Suprapubic skin (tissue), 4 donors: Measurements from ENCODE around the gene CYB561. TPM values are rescaled to one million over a fixed set of nuclear protein-coding genes. Genes with fewer than 3 reads are reported as not detected.

ENCODE experiments used
- DNase-seq, 2 donors: peaks; one replicate each; pipeline ENCODE4 v3.0.0-alpha.2; 2019; ENCODE audit warnings: low spot score in 2 of 2
- H3K27ac ChIP-seq: fragments of 200-600 bp; sonication (generic); one replicate; pipeline ENCODE4 v1.5.1; 2019
- H3K27me3 ChIP-seq: fragments of 200-600 bp; sonication (generic); one replicate; pipeline ENCODE4 v1.5.1; 2019
- H3K36me3 ChIP-seq: fragments of 200-600 bp; sonication (generic); one replicate; pipeline ENCODE4 v1.5.1; 2019
- H3K4me1 ChIP-seq: fragments of 200-600 bp; sonication (generic); one replicate; pipeline ENCODE4 v1.5.1; 2019
- H3K4me3 ChIP-seq: fragments of 200-600 bp; sonication (generic); one replicate; pipeline ENCODE4 v1.5.1; 2019; ENCODE audit warnings: mild to moderate bottlenecking
- H3K9me3 ChIP-seq: fragments of 200-600 bp; sonication (generic); one replicate; pipeline ENCODE4 v1.5.1; 2019
- CTCF ChIP-seq, 2 donors: fragments of 200-600 bp in 1 of 2; fragments of 450-650 bp in 1 of 2; sonication (generic) in 1 of 2; IDR thresholded peaks; one replicate each; pipeline ENCODE4 v1.5.1; 2016 to 2019; ENCODE audit warnings: antibody characterized with exemption in 2 of 2, mild to moderate bottlenecking in 1 of 2, moderate library complexity in 1 of 2
- EP300 ChIP-seq: sonication (generic); formaldehyde crosslinking; IDR thresholded peaks from one replicate; pipeline ENCODE4 v1.6.1; 2017; ENCODE audit warnings: antibody characterized with exemption
- POLR2A ChIP-seq, 2 donors: fragments of 450-650 bp; IDR thresholded peaks; one replicate each; pipeline ENCODE4 v1.6.1; 2017; ENCODE audit warnings: antibody characterized with exemption in 2 of 2, mild to moderate bottlenecking in 2 of 2, moderate library complexity in 2 of 2
- POLR2AphosphoS5 ChIP-seq, 3 donors: sonication (generic); formaldehyde crosslinking; IDR thresholded peaks; one replicate each; pipeline ENCODE4 v1.6.1; 2017; ENCODE audit warnings: antibody characterized with exemption in 3 of 3
- WGBS: methylation state at CpG from one replicate; pipeline ENCODE4 v1.1.5; 2018; 5-methylcytosine and 5-hydroxymethylcytosine counted together
- total RNA-seq, 4 donors: library from RNA; depleted of rRNA; stranded (reverse); fragments of >200 nt; gene quantifications; one replicate each; pipeline ENCODE4 v1.1.0, GENCODE V29; 2016

CYB561 gene
- total RNA-seq, 4 donors from 2014 or later = 36.9 to 87.9 (median 56.4) TPM

GRCh38 chr17:63423251-63423950 lies 22.7 kb downstream of the CYB561 start:
- Histone ChIP-seq H3K4me1 (peaks cover 25% of the 10 kb centered on the region), H3K27ac (no peak overlapping the region), H3K27me3 (no peaks in the 10 kb centered on the region), H3K9me3 (no peaks in the 10 kb centered on the region), H3K4me3 (no peak overlapping the region), H3K36me3 (peaks cover 34% of the 10 kb centered on the region)
- DNase-seq = no peak
- 57% methylated on average over 11 of the region's 11 CpGs for WGBS
- TF ChIP-seq POLR2AphosphoS5 (IDR thresholded peaks at IDR 0.05) = no peak
- TF ChIP-seq EP300 = no peak
- no peak for TF ChIP-seq CTCF (IDR thresholded peaks at IDR 0.05)
- no peak for TF ChIP-seq POLR2A (IDR thresholded peaks at IDR 0.05)

DNA sequence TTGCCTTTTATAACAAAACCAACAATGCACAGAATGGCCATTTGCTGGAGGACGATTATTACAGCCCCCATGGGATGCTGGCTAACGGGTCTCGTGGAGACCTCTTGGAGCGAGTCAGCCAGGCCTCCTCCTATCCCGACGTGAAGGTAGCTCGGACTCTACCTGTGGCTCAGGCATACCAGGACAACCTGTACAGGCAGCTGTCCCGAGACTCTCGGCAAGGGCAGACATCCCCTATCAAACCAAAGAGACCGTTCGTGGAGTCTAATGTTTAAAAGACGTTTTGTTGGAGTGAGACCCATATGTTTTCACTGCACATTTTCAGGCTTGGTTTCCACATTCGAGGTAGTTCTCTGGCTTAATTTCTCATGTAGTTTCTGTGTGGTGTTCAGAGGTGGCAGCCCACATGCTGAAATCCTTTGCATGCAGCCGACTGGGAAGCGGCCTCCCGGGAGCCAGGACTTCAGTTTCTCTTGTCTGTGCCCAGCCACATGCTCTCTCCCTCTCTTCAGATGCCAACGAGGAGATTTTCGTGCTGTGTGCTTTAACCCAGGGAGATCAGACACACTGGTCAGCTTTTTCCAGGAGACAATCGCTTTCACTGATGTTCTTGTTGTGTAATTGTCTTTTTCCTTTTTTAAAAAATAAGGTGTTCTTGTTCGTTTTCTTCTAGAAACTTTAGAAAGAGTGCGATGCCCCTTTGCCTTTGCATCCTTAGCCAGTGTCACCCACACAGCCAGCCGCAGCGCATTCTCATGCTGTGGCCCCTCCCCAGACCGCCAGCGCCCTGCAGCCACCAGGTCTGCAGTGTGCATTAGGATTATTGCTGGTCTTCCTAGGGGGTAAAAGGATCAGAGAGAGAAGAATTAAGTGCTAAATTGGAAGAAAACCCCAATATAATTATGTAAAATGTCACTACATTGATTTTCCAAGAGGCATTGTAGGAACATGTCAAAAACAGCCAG lies 24.1 kb downstream of the CYB561 start:
- TF ChIP-seq POLR2AphosphoS5 (IDR thresholded peaks at IDR 0.05) (no peak), CTCF (IDR thresholded peaks at IDR 0.05) (no peak), POLR2A (IDR thresholded peaks at IDR 0.05) (no peak), EP300 (no peak)
- no peak overlapping the region for H3K4me3 ChIP-seq
- no peaks in the 10 kb centered on the region for H3K27me3 ChIP-seq
- no peak for DNase-seq
- H3K9me3 ChIP-seq = no peaks in the 10 kb centered on the region
- H3K4me1 ChIP-seq = peaks cover 25% of the 10 kb centered on the region
- H3K36me3 ChIP-seq = peaks cover 45% of the 10 kb centered on the region
- no peak overlapping the region for H3K27ac ChIP-seq
- 91% methylated on average over 25 of the region's 25 CpGs for WGBS

- H3K4me3 ChIP-seq = no peak overlapping the region
- H3K36me3 ChIP-seq = peaks cover 51% of the 10 kb centered on the region
- no peak for DNase-seq
- 93% methylated on average over 25 of the region's 25 CpGs for WGBS
- H3K27ac ChIP-seq = no peak overlapping the region
- H3K4me1 ChIP-seq = peaks cover 25% of the 10 kb centered on the region
- no peaks in the 10 kb centered on the region for H3K27me3 ChIP-seq
- H3K9me3 ChIP-seq = no peaks in the 10 kb centered on the region
- TF ChIP-seq POLR2A (IDR thresholded peaks at IDR 0.05) (no peak), POLR2AphosphoS5 (IDR thresholded peaks at IDR 0.05) (no peak), CTCF (IDR thresholded peaks at IDR 0.05) (no peak), EP300 (no peak)
These were observed 25.0 kb downstream of the CYB561 start for GRCh38 chr17:63420868-63421680.

- Histone ChIP-seq H3K36me3 (peaks cover 58% of the 10 kb centered on the region), H3K27me3 (no peaks in the 10 kb centered on the region), H3K9me3 (no peaks in the 10 kb centered on the region), H3K4me1 (peaks cover 18% of the 10 kb centered on the region), H3K27ac (no peak overlapping the region), H3K4me3 (no peak overlapping the region)
- WGBS = 78% methylated on average over 21 of the region's 23 CpGs
- TF ChIP-seq CTCF (IDR thresholded peaks at IDR 0.05) (no peak), POLR2A (IDR thresholded peaks at IDR 0.05) (no peak), POLR2AphosphoS5 (IDR thresholded peaks at IDR 0.05) (no peak), EP300 (no peak)
- no peak for DNase-seq
These were observed 25.9 kb downstream of the CYB561 start for GRCh38 chr17:63419949-63420867.
